AML-193 (cell line): ENCODE data around the gene R3HDML.
"Not testable (repeated sequence)": the region's sequence is repeated elsewhere in the genome, so short reads cannot be mapped to it uniquely, and the experiment has no call there.

Experiments
- DNase-seq, 2 experiments: peaks; one replicate each; lab custom pipeline; 2025; lab: John Stamatoyannopoulos, UW

Gene R3HDML, protein sequence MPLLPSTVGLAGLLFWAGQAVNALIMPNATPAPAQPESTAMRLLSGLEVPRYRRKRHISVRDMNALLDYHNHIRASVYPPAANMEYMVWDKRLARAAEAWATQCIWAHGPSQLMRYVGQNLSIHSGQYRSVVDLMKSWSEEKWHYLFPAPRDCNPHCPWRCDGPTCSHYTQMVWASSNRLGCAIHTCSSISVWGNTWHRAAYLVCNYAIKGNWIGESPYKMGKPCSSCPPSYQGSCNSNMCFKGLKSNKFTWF

DNA sequence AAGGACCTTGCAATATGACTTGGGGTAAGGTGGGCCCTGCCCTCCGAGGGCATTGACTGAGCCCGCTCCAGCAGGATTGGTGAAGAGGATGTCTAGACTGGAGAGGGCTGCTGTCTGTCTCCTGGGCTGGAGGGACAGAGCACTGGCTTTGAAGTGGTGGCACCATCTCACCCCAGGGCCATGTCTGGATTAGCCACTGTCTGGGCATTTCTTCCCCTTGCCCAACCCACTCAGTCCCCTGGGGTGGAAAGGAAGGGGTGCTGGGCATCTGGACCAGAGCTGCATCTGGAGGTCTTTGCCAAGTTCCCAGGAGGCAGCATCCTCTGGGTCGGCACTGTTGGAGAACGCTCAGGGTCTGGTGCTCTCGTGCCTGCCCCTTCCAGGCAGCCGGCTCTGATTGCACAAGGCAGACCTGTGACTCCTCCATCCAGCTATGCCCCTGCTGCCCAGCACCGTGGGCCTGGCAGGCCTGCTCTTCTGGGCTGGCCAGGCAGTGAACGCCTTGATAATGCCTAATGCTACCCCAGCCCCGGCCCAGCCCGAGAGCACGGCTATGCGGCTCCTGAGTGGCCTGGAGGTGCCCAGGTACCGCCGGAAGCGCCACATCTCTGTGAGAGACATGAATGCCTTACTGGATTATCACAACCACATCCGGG, at the start of gene R3HDML:
Gene R3HDML (plus strand): TSS at position 319 of the 656 bp plus-strand sequence. CDS start 115 bp downstream, at position 434.
- no peak for DNase-seq

DNA sequence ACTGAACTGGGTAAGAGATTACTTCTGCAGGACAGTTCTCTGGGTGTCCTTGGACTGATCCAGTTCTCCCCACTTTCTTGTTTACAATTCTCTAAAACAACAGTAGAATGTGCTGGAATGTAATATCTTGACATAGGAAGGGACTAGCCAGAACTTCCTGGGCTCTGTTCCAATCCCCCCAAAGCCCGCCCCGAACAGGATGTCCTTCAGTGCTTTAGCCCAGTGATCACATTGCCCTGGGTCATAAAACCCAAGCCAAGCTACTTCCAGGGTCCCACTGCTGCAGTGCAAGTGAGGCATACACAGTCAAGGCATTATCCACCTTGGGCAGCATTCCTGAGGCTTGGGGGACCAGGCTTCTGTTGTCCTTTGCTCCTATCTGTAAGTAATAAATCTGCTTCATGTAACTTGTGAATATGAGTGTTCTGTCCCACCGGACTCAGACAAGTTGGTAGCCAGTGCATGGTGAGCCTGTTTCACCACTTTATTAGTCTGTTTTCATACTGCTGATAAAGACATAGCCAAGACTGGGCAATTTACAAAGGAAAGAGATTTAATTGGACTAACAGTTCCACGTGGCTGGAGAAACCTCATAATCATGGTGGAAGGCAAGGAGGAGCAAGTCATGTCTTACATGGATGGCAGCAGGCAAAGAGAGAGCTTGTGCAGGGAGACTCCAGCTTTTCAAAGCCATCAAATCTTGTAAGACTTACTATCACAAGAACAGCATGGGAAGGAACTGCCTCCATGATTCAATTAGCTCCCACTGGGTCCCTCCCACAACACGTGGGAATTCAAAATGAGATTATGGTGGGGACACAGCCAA, 49.4 kb upstream of the R3HDML start:
- no peak for DNase-seq

DNA sequence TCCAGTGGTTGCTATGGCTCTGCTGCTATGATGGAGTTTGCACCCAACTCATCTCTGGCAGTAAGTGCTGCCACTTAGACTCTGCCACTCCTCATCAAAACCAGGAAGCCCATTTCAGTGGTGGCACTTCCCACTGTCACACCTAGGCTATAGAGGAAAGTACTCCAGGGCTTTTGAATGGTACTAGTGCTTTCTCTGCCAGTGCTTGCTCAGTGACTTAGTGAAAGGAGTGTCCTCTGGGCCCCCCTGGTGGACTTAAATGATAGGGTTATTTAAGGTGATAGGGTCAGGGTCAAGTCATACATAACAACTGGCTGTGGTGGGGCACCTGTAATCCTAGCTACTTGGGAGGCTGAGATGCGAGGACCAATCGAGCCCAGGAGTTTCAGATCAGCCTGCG, 48.6 kb upstream of the R3HDML start:
- no peak for DNase-seq

DNA sequence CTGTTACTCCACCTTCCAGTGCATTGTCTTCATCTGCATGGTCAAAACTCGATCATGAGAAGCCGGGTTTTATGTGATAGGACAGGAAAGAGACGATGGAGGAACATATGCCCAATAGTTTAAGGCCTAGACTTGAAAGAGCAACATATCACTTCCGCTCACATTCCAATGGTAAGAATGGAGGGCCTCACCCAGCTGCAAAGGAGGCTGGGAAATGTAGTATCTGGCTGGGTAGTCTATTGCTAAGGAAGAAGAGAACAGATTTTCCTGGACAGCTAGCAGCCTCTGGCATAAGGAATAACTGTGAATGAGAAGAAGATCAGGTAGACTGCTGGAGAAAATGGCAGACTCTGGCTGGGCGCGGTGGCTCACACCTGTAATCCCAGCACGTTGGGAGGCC, 45.1 kb upstream of the R3HDML start:
- DNase-seq = no peak

DNA sequence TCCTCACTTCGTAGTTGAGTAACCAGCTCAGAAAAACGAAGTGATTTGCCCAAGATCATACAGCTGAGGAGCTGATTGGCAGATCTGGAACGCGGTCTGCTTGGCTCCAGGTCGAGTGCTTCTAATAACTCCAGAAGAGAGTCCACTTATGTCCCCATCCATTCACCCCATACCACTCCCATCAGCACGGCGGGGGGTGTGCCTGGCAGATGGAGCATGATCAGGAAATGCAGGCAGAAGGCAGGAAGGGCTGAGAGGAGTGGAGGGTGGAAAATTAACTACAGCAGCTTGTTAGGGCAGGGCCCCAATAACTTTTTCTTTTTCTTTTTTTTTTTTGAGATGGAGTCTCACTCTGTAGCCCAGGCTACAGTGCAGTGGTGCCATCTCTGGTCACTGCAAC, 40.8 kb upstream of the R3HDML start:
- no peak for DNase-seq

DNA sequence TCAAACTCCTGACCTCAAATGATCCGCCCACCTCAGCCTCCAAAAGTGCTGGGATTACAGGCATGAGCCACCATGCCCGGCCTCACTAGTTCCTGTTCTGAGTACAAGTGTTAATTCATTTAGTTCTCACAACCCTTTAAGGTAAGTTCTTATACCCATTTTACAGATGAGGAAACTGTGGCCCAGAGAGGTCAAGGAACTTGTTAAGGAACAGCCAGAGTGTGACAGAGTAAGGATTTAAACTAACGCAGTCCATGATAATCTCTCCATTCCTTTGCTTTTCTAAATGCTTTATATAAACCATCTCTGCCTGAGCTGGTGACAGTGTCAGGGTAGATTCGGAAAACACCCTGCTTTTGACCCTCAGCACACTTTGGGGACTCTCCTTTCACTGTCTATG, 39.1 kb upstream of the R3HDML start:
- DNase-seq = no peak

DNA sequence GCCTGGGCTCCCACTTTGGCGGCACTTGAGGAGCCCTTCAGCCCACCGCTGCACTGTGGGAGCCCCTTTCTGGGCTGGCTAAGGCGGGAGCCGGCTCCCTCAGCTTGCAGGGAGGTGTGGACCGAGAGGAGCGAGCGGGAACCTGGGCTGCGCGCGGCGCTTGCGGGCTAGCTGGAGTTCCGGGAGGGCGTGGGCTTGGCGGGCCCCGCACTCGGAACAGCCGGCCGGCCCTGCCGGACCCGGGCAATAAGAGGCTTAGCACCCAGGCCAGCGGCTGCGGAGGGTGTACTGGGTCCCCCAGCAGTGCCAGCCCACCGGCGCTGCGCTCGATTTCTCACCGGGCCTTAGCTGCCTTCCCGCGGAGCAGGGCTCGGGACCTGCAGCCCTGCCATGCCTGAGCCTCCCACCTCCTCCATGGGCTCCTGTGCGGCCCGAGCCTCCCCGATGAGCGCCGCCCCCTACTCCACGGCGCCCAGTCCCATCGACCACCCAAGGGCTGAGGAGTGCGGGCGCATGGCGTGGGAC, 37.8 kb upstream of the R3HDML start:
- not testable (repeated sequence) for DNase-seq

DNA sequence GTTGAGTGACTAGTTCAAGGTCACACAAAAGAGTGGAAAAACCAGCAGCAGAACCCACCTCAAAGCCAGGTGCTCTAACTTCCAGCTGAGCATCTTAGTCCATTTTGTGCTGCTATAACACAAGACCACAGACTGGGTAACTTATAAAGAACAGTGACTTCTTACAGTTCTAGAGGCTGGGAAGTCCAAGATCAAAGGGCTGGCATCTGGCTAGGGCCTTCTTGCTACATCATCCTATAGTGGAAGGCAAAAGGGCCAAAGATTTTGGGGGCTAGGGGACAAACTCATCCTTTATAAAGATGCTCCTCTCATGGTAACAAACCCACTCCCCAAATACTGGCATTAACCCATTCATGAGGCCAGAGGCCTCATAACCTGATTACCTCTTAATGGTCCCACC, 35.6 kb upstream of the R3HDML start:
- no peak for DNase-seq

DNA sequence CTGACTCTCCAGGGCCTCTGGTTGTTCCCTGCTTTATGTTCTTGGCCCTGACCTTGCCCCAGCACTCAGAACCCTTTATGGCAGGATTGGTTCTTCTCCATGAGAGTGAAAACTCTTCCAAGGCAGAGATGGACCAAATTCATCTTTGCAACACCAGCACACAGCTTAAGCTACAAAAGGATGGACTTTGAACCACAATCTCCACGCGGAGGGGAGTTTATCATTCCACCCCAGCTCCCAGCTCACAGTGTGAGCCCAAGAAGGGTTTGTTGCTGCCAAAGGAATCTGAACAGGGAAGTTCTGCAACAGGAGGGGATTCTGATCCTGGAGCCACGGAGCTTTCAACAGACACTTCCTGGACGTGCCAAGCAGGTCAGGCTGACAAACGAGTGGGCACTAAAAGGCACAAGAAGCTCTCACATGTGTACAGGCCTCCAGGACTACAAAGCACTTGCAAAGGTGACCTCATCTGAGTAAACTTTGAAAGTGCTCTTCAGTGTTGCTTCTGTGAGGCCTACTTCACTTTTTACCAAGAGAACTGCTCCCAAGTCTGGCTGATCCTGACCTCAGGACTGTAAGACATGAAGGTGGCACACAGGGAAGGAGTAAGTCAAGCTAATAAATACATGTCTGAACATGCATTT, 34.7 kb upstream of the R3HDML start:
- DNase-seq = no peak

DNA sequence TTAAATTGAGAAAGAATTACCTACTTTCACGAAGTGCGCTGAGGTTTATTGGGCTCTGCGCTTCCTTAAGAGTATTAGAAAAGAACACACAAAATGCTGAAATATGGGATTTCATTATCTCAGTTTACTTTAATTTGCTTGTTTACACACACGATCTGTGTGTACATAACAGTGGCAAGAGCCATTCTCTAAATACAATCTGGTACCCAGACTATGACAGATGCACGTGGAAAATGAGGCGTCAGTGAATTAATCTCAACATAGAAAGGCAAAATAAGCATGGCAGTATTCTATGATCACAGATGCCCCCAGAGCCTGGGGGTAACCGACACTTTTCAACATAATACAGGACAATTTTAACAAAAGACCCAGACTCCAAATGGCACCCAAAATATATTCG, 34.1 kb upstream of the R3HDML start:
- no peak for DNase-seq

DNA sequence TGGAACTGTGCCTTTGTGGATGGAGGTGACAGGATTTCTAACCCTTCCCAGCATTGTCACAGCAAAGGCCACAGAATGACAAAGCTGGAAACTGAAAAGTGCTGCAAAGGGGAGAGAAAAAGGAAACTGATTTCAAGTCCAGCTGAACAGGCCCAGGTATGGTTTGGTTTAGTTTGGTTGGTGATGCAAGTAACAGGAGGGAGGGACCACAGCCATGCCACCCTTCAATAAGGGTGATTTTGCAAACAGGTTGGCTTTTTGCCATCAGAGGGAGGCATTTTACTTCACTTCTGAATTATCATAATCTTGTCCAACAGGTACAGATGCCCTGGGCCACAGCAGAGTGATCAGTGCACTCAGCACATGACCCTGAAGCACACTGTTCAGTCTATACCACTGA, 32.5 kb upstream of the R3HDML start:
- DNase-seq = no peak

DNA sequence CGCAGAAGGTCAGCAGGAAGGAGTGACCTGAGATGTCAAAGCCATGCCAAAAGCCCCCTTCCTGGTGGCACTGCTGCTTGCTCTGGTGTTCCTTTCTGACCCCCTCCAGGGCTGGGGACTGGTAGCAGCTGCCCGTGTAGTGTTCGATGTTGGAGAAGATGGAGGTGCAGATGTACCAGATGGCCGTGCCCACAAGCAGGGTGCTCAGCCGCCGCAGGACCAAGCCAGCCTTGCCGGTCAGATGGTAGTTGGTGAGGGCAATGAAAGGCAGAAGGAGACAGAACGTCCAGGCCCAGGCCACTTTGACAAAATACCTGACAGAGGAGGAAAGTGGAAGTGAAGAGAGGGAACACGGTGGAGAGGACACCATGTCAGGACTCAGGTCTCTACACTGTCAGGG, 29.9 kb upstream of the R3HDML start:
- DNase-seq = no peak

DNA sequence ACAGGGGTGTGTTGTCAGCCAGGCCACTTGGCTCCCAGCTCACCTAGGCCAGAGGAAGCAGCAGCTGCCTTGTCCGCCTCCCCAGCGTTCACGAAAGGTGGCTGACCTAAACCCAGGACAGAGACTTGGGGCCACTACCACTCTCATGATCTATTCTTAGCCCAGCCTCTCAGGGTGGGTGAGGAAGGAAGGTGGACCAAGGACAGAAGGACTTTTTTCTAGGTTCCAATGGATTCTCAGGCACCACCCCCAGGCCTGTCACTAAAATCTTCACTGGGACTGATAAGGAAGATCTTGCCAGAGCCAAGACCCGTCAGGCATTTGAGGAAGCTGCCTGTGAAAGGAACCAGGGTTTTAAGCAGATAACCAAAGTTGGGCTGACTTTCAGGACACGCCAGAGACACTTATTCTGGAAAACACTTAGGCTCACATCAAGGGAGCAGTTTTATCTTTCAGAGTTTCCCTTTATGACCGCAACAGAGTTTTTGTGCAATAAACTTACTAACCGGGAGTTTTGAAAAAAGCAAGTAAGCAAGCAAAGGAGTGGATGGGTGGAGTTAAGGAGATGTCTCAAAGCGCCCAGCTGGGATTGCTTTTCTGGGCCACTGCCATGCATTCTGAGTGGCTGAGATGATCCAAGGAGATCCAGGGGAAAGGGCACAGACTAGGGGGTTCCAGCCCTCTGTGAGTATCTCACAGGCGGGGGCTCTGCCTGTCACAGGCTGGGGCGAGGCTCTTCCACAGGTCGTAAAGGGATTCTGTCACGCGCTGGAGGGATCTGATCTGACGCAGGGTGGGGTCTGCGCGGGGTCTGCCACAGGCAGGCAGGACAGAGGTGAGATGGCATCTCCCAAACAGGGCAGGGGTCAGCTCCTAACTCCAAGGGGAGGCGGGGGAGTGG, 26.8 kb upstream of the R3HDML start:
- peak; percentile 43 to 45 for DNase-seq

DNA sequence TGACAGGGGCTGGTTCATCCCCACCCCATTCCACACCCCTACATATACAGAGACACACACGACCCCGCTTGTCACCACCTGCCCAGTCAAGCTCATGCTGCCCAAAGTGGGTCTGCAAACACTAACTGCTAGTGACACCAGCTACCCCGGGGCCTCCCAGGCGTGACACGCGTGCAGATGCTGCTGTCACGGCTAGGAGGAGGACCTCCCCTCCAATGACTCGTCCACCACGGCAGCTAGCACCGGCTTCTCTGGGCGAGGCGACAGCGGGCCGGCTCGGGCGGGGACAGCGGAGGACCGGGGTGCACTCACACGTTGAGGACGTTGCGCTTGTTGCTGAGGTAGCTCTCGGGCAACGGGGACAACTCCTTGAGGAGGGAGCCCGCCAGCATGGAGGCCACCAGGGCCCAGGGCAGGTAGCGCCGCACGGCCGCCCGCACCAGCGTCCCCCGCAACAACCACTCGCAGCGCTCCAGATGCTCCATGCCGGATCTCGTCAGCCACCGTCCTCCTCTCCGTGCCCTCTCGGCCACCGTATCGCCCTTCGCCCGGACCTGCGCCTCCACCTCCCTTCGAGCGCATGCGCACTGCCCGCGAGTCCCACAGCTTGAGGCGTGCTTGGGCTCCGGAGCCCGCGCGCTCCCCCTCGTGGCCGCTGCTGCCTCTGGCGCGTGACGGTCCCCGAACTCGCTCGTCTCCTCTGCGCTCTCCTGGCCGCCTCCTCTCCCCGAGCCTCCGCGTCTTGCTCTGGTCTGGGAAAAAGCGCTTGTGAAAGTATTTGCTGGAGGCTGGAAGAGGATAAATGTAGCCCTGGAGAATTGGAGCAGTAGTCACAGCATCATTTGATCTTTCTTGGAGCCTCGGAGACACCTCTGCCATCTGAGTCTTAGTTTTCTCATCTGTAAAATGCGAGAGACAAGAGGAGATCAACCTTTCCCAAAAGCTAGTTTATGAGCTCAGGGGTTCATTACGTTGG, 25.9 kb upstream of the R3HDML start, which contains the start of gene FITM2:
Gene FITM2 (minus strand): TSS at position 539 of the 976 bp plus-strand sequence. CDS start 54 bp downstream, at position 485.
- peak; percentile 88 to 91 for DNase-seq

DNA sequence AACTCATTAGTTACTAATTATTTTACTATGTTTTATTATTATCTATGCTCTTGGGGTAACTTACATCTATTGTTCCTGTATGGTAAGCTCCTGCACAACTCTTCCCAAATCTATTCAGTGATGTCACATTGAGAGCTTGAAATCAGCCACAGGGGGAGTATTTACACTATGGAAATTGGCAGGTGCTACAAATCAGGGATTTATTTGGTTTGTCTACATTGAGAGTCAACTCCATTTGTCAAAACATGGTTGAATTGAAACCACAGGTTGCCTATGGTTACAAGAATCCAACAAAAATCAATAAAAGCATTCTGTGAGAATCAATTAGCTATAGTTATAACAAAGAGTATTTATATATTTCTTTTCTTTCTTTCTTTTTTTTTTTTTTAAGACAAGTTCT, 22.0 kb upstream of the R3HDML start:
- DNase-seq = no peak

DNA sequence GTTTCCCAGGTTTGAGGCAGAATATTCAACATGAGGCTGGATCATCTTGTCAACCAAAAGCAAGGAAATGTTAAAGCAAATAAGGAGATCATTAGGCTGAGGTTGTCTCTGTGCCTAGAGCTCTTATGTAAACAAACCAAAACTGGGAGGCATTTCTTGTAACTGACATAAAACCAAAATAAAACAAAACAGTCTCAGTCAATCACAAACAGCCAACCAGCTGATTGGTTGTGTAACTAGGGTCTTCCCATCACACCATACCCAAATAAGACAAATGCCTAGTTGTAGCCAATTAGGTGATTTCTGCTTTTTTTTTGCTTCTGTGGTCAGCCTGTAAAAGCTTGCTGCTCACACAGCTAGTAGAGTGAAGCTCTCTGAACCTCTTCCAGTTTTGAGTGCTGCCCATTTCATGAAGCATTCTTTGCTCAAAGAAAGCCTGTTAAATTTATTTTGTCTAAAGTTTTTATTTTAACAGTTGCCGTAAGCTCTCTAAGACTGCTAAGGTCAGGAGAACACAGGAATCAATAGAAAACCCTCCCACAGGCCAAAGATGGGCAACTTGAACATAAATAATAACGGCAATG, 16.9 kb upstream of the R3HDML start:
- DNase-seq = no peak

DNA sequence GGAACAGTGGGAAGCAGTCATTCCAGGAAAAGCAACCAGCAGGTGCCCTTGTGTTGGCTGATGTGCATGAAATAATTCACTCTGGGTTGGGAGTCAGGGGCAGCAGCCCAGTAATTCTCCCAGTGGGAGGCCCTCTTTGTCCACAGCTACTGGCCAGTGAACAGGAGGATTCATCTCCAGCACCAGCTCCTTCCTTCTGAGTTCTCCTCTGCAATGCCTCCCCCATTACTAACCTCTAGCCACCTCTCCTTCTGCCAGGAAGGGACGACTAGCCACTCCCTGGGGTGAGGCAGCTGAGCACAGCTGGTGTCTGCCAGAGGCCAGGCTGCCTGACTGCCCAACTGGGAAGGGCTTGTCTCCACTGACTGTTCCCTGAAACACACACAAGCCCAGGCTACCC, 12.5 kb upstream of the R3HDML start:
- DNase-seq = no peak

DNA sequence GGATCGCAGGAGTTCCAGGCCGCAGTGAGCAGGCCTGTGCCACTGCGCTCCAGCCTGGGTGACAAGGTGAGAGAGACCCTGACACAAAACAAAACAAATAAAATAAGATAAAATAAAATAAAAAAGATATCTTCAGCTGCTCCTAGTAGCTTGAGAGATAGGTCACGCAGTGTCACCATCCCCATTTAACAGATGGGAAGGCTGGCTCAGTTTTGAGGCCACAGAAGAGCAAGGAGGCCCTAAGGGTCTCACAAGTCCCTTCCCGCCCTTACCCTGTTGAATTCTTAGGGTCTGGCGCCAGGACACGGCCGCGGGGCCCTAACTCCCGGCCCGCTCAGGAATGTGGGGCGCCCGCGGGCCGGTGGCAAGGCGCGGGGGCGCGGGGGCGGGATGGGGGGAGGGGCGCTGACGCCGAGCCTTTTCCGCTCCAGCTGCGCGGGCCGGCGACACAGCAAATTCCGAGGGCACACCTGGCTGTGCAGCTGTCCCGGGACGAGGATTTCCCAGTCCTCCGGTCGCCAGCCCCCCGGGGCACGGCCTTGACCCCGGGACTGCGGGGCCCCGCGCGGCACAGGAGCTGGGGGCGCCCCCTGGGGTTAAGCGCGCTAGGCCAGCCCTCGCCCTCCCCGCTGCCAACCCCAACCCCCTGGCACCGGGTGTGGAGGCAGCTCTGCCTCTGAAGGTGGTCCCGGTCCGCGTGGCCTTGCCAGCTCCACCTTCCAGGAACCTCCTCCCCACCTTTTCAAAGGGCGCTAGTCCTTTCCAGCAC, 10.3 kb upstream of the R3HDML start:
- no peak for DNase-seq

DNA sequence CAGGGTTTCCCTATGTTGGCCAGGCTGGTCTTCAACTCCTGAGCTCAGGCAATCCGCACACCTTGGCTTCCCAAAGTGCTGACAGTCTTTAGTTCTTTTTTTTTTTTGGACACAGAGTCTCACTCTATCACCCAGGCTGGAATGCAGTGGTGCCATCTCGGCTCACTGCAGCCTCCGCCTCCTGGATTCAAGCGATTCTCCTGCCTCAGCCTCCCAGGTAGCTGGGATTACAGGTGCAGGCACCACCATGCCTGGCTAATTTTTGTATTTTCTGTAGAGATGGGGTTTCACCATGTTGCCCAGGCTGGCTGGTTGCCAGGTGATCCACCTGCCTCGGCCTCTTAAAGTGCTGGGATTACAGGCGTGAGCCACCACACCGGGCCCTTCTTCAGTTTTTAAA, 9.1 kb upstream of the R3HDML start:
- DNase-seq = not testable (repeated sequence)
